CD4-positive, alpha-beta T cell treated with Interleukin-4 for 4 hours (primary cell): ENCODE measurements around the gene ARPC1B.
A peak's percentile ranks its signal among the peaks of the same experiment; 100 is the strongest.
"Not testable (repeated sequence)": the region's sequence is repeated elsewhere in the genome, so short reads cannot be mapped to it uniquely, and the experiment has no call there.

ENCODE experiments used
- DNase-seq: peaks from one replicate; pipeline ENCODE4 v3.0.0-alpha.2; 2020

Gene ARPC1B

DNA sequence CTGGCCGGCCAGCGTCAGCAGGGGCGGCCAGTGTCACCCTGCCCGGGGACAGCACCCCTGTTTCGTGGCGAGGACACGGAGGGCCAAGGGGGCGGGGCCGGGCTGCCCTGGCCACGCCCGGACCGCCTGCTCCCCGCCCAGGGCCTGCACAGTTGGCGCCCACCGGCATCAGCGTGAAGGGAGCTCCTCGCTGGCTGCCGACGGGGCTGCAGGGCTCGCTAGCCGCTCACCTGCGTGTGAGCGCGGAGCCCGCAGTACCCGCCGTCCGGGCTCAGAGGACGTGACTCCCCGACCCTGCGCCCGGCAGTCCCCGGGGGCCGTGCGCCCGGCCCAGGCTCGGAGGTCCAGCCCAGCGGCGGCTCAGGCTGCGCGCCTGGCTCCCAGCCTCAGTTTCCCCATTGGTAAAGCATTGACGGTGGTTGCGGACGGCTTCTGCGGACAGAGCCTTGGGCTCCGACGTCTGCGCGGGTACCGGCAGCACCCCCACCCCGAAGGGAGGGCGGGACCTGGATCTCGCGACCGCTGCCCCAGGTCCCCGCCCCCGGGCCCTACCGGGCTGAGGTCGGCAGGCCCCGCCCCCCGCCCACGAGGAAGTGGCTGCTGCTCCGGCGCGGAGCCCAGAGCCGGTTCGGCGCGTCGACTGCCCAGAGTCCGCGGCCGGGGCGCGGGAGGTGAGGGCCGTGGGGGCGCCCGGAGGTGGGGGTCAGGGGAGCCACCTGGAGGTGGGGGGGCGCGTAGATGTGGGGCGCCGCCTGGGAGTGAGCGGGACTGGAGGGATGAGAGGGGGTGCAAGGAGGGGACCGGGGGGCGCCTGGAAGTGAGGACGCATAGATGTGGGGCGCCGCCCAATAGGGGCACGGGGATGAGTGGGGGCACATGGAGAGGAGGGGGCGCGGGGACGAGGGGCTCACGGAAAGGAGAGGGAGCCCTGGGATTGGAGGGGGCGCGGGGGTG lies at the start of gene ARPC1B:
Gene ARPC1B (plus strand): TSS at position 620 of the 954 bp plus-strand sequence. CDS start 10,985 bp downstream, outside the sequence.
- DNase-seq, result peak; percentile 78

DNA sequence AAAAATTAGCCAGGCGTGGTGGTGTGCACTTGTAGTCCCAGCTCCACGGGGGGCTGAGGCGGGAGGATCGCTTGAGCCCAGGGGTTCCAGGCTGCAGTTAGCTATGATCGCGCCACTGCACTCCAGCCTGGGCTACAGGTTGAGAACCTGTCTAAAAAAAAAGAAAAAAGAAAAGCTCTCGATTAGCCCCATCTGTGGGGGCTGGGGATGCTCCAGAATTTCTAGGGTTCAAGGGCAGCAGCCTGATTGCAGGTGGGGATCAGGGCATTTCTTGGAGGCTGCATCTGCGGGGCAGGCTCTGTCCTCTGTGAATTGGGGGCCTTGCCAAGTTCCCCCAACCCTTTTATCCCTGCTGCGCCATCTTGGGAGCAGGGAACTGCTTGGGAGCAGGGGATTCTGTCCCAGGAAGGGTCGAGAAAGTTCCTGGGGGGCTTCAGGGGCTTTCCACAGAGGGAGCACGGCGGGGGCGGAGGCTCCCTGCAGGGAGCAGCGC lies 49.5 kb upstream of the ARPC1B start:
- DNase-seq, result no peak

DNA sequence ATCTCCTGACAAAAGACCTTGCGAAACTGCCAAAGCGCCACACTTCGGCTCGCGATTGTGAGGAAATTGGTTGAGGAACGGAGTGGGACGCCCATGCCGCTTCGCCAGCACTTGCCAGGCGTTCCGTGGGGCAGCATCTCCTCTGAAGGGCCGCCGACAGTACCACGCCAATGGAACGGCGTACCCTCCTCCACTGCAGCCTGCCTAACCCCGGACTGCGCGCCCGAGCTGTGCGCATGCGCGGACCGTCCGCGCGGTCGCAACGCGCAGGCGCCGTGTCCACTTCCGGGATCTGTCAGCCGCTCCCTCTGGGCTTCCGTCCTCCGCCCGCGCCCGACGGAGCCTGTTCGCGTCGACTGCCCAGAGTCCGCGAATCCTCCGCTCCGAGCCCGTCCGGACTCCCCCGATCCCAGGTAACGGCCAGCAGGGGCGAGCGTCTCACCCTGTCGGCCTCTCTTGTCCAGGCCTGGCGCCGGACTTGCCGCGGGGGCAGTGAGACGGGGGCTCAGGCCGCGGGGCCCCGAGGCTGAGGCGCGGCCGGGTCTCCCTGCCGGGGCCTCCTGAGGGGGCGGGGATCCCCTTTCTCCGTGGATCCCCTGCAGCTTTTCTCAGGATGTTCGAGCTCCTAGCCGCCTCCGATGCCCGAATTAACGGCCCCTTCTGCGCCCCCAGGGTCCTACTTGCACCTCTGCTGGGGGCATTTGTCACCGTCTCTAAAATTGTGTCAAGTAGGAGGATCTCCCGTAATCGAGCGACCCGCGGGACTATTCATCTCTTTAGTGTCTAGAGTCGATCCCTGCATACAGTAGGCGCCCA lies 48.7 kb upstream of the ARPC1B start, which contains the start of gene ARPC1A:
Gene ARPC1A (plus strand): TSS at position 307 of the 816 bp plus-strand sequence. CDS start 7,456 bp downstream, outside the sequence.
- DNase-seq, result peak; percentile 88

DNA sequence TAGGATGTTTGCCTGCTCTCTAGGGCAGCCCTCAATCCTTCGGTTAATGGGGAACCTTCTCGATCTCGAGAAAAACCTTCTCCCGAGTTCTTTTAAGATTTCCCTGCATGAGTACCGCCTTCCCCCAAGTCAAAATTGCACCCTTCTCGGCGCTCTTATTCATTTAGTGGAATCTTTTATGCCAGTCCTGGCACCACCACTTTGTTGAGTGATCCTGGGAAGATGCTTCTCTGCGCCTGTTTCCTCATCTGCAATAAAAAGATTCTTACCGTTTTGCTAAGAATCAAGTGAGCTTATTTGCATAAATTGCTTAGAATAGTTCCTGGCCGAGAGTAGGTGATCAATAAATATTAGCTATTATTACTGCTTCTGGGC lies 48.1 kb upstream of the ARPC1B start:
- no peak for DNase-seq

DNA sequence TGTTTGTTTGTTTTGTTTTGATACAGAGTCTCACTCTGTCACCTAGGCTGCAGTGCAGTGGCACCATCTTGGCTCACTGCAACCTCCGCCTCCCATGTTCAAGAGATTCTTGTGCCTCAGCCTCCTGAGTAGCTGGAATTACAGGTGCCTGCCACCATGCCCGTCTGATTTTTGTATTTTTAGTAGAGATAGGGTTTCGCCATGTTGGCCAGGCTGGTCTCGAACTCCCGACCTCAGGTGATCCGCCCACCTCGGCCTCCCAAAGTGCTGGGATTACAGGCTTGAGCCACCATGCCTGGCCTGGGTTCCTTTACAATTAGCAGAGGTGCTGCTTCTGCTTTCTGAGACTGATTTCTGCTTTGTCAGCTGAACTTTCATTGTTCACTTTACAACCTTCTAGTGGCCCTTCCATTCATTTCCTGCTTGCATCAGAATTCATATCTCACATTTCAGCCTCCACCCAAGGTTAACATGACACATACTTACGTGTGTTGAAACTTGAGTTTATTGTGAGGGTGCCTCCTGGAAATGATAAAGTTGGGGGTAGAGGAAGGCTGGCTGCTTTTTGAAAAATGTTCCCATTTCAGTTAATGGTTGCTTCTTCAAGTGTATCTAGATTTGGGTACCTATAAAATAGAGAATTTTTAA lies 44.1 kb upstream of the ARPC1B start:
- peak; percentile 32 for DNase-seq

DNA sequence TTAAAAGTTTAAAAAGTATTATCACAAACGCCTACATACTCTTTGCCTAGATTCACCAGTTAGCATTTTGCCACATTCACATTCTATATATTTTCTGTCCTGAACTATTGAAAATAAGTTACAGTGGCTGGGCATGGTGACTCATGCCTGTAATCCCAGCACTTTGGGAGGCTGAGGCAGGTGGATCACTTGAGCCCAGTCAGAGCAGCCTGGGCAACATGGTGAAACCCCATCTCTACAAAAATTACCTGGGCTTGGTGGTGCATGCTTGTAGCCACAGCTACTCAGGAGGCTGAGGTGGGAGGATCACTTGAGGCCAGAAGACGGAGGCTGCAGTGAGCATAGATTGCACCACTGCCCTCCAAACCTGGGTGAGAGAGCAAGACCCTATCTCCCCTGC lies 43.5 kb upstream of the ARPC1B start:
- DNase-seq, result no peak

DNA sequence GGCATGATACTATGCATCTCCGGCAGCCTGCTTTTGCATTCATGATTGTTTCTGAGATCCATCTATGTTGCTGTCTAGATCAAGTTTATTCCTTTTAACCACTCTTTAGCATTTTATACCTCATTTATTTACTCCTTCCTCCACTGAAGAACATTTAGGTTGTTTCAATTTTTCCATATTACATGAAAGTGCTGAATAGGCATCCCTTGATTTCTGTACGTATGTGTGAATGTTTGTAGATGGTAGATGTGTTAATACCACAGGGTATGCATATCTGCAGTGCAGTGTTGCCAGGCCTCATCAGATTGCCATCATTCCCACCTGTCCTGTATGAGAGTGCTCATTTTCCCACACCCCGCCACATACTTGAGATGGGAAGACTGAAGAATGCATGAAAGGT lies 34.9 kb upstream of the ARPC1B start:
- DNase-seq, result no peak

DNA sequence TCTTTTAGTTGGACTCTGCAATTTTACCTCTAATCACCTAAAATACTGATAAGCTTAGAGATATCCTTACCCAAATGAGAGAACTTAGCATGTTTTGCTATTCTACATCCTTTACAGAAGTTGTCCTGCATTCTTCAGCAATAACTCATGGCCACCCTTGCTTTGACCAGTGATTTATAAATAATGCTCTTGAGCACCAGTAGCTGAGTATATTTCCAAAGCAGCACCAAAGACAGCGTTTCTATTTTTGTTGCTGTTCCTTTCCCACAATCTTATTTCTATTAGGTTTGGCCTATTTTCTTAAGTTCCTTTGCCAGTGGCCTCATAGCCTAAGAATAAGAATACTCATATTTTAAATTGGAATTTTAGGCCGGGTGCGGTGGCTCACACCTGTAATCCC lies 33.9 kb upstream of the ARPC1B start:
- DNase-seq, result no peak

DNA sequence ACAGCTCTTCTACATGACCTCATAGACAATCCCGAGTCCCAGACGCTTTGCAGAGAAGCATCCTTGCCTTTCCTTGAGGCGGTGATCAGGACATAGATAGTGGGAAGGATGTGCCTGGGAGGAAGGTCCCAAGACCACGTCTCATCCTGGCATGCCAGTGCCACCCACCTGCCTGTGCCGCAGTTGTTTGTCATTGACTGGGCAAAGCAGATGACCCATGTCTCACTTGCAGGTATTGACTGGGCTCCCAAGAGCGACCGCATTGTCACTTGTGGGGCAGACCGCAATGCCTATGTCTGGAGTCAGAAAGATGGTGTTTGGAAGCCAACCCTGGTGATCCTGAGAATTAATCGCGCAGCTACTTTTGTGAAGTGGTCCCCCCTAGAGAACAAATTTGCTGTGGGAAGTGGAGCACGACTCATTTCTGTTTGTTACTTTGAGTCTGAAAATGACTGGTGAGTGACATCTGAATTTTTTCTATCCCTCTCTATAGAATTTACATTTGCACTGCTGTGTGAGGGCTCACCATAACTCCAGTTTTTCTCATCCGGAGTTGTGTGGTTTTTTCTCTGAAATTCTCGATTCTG lies 30.4 kb upstream of the ARPC1B start:
- no peak for DNase-seq

DNA sequence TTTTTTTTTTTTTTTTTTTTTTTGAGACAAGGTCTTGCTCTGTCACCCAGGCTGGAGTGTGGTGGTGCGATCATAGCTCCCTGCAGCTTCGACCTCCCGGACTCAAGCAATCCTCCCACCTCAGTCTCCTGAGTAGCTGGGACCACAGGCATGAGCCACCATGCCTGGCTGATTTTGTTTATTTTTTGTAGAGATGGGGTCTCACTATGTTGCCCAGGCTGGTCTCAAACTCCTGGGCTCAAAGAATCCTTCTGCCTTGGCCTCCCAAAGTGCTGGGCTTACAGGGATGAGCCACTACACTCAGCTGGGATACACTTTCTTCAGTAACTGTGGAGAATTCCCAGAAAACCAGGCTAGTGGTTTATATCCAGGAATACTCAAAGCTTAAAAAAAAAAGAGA lies 23.9 kb upstream of the ARPC1B start:
- not testable (repeated sequence) for DNase-seq

DNA sequence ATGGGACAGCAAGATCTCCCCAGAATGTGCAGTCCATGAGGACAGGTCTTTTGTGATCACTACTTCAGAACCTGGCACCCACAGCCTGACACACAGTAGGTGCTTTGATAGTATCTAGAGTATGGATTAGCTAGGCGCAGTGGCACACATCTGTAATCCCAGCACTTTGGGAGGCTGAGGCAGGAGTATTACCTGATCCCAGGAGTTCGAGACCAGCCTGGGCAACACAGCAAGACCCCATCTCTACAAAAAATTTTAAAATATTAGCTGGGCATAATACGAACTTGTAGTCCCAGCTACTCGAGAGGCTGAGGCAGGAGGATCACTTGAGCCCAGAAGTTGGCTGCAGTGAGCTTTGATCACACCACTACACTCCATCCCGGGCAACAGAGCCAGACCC lies 22.3 kb upstream of the ARPC1B start:
- no peak for DNase-seq

DNA sequence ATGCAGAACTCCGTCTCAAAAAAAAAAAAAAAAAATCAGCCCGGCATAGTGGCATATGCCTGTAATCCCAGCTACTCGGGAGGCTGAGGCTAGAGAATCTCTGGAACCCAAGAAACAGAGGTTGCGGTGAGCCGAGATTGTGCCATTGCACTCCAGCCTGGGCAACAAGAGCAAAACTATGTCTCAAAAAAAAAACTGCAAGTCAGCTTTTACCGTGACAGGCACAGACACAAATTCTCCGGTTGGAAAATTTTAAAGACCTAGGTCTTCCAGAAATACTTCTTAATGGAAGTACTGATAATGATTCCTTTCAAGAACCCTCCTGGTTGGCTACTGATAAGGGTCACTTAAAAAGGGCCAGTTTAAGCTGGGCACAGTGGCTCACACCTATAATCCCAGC lies 19.4 kb upstream of the ARPC1B start:
- no peak for DNase-seq

DNA sequence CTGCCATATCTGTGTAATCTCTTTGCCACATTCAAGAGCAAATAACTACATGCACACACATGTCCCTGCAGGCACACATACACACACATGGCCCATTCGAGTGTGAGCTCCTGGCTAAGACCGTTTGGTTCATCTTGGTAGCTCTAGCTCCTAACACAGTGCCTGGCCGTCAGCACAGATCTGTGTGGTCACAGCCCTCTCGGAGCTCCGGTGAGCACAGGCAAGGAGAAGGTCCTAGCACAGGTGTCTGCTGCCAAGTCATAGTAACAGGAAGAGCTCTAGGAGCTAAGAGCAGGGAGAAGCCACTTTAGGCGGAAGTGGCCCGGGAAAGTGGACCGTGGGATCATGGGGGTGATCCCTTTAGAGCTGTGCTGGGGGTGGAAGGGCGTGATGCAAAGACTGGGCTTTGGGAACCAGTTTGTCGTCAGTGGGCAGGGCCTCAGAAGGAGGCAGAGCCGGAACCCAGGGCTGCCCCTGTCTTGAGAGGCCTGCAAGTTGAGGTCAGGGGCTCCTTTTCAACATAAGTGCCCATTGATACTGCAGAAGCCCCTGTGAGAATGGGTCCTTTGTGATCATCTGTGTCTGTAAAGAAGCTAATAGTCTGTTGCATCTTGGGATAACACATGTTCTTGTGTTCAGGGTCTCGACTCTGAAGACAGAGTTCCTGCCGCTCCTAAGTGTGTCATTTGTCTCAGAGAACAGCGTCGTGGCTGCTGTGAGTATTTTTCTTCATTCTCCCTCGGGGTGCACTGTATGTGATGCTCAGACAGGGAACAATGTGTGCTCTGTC lies 16.6 kb upstream of the ARPC1B start:
- no peak for DNase-seq

DNA sequence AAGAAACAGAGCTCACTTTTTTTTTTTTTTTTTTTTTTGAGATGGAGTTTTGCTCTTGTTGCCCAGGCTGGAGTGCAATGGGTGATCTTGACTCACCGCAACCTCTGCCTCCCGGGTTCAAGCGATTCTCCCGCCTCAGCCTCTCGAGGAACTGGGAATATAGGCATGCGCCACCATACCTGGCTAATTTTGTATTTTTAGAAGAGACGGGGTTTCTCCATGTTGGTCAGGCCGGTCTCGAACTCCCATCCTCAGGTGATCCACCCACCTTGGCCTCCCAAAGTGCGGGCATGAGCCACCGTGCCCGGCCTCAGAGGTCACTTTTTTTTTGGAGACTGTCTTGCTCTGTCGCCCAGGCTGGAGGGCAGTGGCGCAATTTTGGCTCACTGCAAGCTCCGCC lies 16.0 kb upstream of the ARPC1B start:
- DNase-seq, result not testable (repeated sequence)

DNA sequence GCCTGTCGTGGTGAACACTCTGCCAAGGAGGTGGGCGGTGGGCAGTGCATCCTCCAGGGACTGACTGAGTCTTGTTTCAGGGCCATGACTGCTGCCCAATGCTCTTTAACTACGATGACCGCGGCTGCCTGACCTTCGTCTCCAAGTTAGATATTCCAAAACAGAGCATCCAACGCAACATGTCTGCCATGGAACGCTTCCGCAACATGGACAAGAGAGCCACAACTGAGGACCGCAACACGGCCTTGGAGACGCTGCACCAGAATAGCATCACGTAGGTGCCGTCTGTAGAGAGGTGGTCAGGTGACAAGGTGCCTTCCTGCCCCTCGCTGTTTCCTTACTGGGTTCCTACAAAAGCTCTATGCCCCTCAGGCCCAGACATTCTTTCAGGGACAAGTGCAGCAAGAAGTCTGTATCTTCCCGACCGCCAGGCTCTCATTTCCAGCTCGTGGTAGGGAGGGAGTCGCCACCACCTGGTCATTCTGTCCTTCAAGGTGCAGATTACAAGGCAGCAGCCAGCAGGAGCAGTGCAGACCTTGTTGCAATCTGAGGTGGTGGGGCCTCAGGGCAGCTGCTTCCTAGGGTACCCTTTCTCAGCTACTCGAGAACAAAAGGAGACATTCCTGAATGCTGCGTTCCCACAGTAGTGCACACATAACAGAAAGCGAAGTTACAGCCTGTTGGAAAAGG lies 14.9 kb upstream of the ARPC1B start:
- DNase-seq, result no peak

DNA sequence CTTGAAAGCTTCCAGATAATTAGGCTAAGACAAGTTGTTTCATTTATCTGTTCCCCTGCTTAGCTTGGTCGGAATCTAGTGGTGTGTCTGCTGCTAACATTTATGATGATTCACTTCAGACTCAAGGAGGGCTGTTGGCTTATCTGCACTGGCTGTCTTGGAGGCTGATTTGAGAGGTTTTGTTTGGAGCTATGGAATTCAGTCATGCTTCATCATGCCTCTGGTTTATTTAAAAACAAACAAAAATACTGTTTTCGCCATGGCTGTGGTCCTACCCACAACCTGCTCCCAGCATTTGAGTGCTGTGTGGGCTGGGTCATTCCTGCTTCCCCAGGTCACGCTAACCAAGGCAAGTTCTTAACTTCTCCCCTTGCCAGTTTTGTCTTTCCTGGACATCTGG lies 11.7 kb upstream of the ARPC1B start:
- no peak for DNase-seq

DNA sequence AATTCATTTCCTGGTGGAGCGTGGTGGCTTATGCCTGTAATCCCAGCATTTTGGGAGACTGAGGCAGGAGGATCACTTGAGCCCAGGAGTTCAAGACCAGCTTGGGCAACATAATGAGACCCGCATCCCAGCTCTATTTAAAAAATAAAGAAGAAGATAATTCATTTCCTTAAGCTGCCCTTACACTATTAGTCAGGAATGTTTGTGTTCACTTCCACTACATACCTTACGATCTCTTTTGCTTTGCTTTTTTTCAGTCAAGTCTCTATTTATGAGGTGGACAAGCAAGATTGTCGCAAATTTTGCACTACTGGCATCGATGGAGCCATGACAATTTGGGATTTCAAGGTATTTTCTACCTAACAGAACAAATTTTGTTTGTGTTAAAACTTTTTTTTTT lies 11.2 kb upstream of the ARPC1B start:
- DNase-seq, result no peak

DNA sequence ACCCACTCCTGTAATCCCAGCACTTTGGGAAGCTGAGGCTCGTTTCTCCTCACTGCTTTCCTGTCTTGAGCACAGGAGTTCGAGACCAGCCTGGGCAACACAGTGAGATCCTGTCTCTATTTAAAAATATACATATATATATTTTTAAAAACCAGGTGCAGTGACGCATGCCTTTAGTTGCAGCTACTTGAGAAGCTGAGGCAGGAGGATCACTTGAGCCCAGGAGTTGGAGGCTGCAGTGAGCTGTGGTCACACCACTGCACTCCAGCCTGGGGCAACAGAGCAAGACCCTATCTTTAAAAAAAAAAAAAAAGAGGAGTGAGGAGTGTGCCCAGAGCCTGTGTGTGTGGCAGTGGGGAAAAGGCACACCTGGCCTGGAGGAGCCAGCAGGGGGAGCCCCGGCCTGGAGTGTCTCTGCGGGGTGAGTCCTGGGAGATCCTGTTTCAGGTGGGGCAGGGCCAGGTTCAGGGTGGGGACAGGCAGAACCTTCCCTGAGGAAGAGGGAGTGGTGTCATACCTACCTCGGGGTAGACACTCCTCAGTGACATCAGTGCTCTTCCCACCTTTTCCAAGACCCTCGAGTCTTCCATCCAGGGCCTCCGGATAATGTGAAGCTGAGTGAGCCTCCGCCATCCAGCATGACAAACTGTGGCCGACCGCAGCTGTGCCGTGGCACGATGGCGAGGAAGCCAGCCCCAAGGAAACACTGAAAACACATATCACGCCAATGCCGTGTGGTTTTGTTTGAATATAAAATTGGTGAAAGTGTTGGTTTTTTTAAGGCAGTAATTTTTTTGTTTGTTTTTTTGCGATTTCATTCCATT lies 9.0 kb upstream of the ARPC1B start:
- DNase-seq, result peak; percentile 58

DNA sequence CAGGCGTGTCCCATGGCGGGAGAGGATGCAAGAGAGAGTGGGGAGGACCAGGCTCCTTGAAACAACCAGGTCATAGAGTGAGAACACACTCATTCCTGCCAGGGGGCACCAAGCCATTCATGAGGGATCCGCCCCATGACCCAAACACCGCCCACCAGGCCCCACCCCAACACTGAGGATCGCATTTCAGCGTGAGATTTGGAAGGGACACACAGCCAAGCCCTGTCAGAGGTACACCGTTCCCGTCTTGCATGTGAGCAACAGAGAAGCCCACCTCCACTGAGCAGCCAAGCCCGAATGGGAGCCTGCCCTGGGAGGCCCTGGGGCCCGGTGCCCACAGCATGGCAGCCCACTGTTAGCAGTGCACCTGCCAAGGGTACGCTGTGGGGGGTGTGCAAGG lies 7.9 kb upstream of the ARPC1B start:
- no peak for DNase-seq

DNA sequence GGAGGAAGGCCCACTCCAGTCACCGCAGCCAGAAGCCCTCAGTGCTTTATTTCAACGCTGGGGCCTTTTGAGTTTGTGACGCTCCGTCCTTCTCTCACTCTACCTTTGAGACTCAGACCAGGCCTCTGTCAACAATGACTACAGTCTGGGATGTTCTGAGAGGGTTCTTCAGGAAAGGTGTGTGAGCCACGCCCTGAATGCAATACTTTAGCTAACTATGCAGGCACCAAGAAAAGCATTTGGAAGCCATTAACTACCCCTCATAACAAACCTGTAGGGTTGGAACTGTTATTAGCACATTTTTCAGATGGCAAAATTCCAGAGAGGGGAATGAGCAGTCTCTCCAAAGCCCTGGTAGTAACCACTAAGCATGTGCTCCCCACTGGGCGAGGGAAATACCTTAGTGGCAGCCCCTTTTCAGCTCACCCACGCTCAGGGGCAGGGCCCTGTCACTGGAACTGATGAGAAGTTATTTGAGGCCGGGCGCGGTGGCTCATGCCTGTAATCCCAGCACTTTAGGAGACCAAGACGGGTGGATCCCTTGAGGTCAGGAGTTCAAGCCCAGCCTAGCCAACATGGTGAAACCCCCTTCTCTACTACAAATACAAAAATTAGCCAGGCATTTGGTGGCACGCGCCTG lies 5.7 kb upstream of the ARPC1B start:
- no peak for DNase-seq
